GM19351 (cell line): ENCODE results near the gene NUBPL.
A peak's percentile ranks its signal among the peaks of the same experiment; 100 is the strongest.
"Not testable (repeated sequence)": the region's sequence is repeated elsewhere in the genome, so short reads cannot be mapped to it uniquely, and the experiment has no call there.

Source experiments
- ATAC-seq: cut with Tn5 transposase; IDR thresholded peaks from one replicate; pipeline ENCODE4 v1.9.1; 2021; ENCODE audit warnings: mild to moderate bottlenecking, moderate library complexity; ENCODE audit not compliant: unreplicated experiment

The NUBPL gene

GRCh38 chr14:31576949-31577348, 15.7 kb downstream of the NUBPL start:
- ATAC-seq: no peak

- ATAC-seq: no peak
These were observed 17.1 kb downstream of the NUBPL start for GRCh38 chr14:31578266-31578665.

GRCh38 chr14:31578792-31579501, 17.7 kb downstream of the NUBPL start:
- no peak for ATAC-seq

GRCh38 chr14:31580234-31580633, 19.0 kb downstream of the NUBPL start:
- ATAC-seq: no peak

- no peak for ATAC-seq
These were observed 21.1 kb downstream of the NUBPL start for GRCh38 chr14:31582286-31582691.

- ATAC-seq: no peak
These were observed 21.7 kb downstream of the NUBPL start for GRCh38 chr14:31582836-31583452.

- ATAC-seq: no peak
These were observed 29.0 kb downstream of the NUBPL start for GRCh38 chr14:31590206-31590605.

- no peak for ATAC-seq
These were observed 30.9 kb downstream of the NUBPL start for GRCh38 chr14:31592122-31592521.

- no peak for ATAC-seq
These were observed 31.4 kb downstream of the NUBPL start for GRCh38 chr14:31592631-31593030.

GRCh38 chr14:31596342-31597095, 35.3 kb downstream of the NUBPL start:
- no peak for ATAC-seq

GRCh38 chr14:31605702-31606101, 44.5 kb downstream of the NUBPL start:
- no peak for ATAC-seq

- no peak for ATAC-seq
These were observed 50.7 kb downstream of the NUBPL start for GRCh38 chr14:31611778-31612433.

- no peak for ATAC-seq
These were observed 52.0 kb downstream of the NUBPL start for GRCh38 chr14:31613188-31613587.

- ATAC-seq: not testable (repeated sequence)
These were observed 57.7 kb downstream of the NUBPL start for GRCh38 chr14:31618884-31619283.

GRCh38 chr14:31619440-31619839, 58.2 kb downstream of the NUBPL start:
- no peak for ATAC-seq

- not testable (repeated sequence) for ATAC-seq
These were observed 59.7 kb downstream of the NUBPL start for GRCh38 chr14:31620898-31621297.

GRCh38 chr14:31622060-31622459, 60.9 kb downstream of the NUBPL start:
- no peak for ATAC-seq

GRCh38 chr14:31652900-31653299, 91.7 kb downstream of the NUBPL start:
- not testable (repeated sequence) for ATAC-seq

GRCh38 chr14:31657917-31658316, 96.7 kb downstream of the NUBPL start:
- ATAC-seq: no peak

GRCh38 chr14:31659278-31659677, 98.1 kb downstream of the NUBPL start:
- ATAC-seq: no peak

- peak; percentile 78 for ATAC-seq
These were observed 99.0 kb downstream of the NUBPL start for GRCh38 chr14:31660191-31660590.
